OCI-LY3 (cell line): Measurements from ENCODE around the gene RERG.
"Not testable (repeated sequence)": the region's sequence is repeated elsewhere in the genome, so short reads cannot be mapped to it uniquely, and the experiment has no call there.

Experiments used
- H2AFZ ChIP-seq: fragments of 200-600, 300-600 bp; shearing (Covaris generic); 2 replicates; pipeline ENCODE4 v1.6.0; 2014; ENCODE audit warnings: antibody characterized with exemption, low read depth, low read length
- H3K27ac ChIP-seq: fragments of 200-600, 300-600 bp; sonication (generic); 2 replicates; pipeline ENCODE4 v1.5.1; 2014; ENCODE audit warnings: mild to moderate bottlenecking, low read length, moderate library complexity, mixed read lengths
- H3K27me3 ChIP-seq: fragments of 200-600, 300-600 bp; sonication (generic); 2 replicates; pipeline ENCODE4 v1.6.1; 2014; ENCODE audit warnings: low read depth, low read length, mixed read lengths
- H3K36me3 ChIP-seq: fragments of 200-600, 300-600 bp; sonication (generic); replicated peaks from 2 replicates; pipeline ENCODE3; 2014; ENCODE audit warnings: low read depth, low read length, mixed read lengths
- H3K4me1 ChIP-seq: fragments of 300-600, 200-600 bp; sonication (generic); 2 replicates; pipeline ENCODE4 v1.6.1; 2014; ENCODE audit warnings: low read length, mixed read lengths
- H3K4me2 ChIP-seq: fragments of 200-600, 300-600 bp; sonication (generic); 2 replicates; pipeline ENCODE4 v1.6.1; 2014; ENCODE audit warnings: low read length, mixed read lengths
- H3K4me3 ChIP-seq: fragments of 300-600, 200-600 bp; sonication (generic); 2 replicates; pipeline ENCODE4 v1.5.1; 2014; ENCODE audit warnings: antibody characterized with exemption, mild to moderate bottlenecking, low read length, moderate library complexity
- H3K79me2 ChIP-seq: fragments of 300-600, 200-600 bp; shearing (Covaris generic); 2 replicates; pipeline ENCODE4 v1.6.1; 2014; ENCODE audit warnings: mild to moderate bottlenecking, low read length, mixed read lengths
- H3K9ac ChIP-seq: fragments of 300-600, 200-600 bp; shearing (Covaris generic); 2 replicates; pipeline ENCODE4 v1.6.0; 2014; ENCODE audit warnings: mild to moderate bottlenecking, low read length, moderate library complexity
- H3K9me3 ChIP-seq: fragments of 200-600, 300-600 bp; shearing (Covaris generic); 2 replicates; pipeline ENCODE4 v1.6.1; 2014; ENCODE audit warnings: low read length, mixed read lengths; ENCODE audit not compliant: insufficient read depth
- H4K20me1 ChIP-seq: fragments of 200-600, 300-600 bp; sonication (generic); 2 replicates; pipeline ENCODE4 v1.6.1; 2016; ENCODE audit warnings: low read length, mixed read lengths; ENCODE audit not compliant: insufficient read depth
- EZH2phosphoT487 ChIP-seq: fragments of 200-600 bp; shearing (Covaris generic); IDR thresholded peaks from 2 replicates; pipeline ENCODE4 v1.6.1; 2018; ENCODE audit warnings: antibody characterized with exemption, mixed run types, low read depth
- TF ChIP-seq, protein P1 (sequence below): fragments of 200-600, 300-600 bp; sonication (generic); IDR thresholded peaks from 2 replicates; pipeline ENCODE4 v1.5.1; 2014; ENCODE audit warnings: antibody characterized with exemption, low read length, low read depth

The RERG gene

DNA sequence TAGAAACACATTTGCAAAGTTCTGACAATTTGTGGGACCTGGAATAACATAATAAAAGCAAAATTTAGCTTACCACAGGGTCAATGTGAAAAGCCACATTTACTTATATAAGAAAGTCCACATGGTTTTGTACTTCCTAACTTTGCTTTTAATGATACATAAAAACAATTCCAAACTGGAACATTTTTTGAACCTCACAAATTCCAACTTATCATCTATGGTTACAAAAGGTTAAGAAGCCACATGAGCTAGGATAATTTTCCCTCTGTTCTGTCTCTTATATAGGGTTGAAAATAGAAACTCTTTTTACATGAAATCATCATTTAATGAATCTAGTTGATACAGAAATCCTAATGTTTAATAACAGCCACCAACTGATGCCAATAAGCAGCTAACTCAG is 8.9 kb upstream of the RERG start:
- no peak overlapping the region for H3K27ac ChIP-seq
- no peak overlapping the region for H2AFZ ChIP-seq
- H3K27me3 ChIP-seq, result peaks cover 14% of the 10 kb centered on the region
- no peaks in the 10 kb centered on the region for H3K36me3 ChIP-seq
- H4K20me1 ChIP-seq, result no peaks in the 10 kb centered on the region
- H3K9ac ChIP-seq, result no peak overlapping the region
- no peaks in the 10 kb centered on the region for H3K79me2 ChIP-seq
- no peak for TF ChIP-seq EZH2phosphoT487
- TF ChIP-seq, protein P1, sequence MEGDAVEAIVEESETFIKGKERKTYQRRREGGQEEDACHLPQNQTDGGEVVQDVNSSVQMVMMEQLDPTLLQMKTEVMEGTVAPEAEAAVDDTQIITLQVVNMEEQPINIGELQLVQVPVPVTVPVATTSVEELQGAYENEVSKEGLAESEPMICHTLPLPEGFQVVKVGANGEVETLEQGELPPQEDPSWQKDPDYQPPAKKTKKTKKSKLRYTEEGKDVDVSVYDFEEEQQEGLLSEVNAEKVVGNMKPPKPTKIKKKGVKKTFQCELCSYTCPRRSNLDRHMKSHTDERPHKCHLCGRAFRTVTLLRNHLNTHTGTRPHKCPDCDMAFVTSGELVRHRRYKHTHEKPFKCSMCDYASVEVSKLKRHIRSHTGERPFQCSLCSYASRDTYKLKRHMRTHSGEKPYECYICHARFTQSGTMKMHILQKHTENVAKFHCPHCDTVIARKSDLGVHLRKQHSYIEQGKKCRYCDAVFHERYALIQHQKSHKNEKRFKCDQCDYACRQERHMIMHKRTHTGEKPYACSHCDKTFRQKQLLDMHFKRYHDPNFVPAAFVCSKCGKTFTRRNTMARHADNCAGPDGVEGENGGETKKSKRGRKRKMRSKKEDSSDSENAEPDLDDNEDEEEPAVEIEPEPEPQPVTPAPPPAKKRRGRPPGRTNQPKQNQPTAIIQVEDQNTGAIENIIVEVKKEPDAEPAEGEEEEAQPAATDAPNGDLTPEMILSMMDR, result no peak
- H3K4me3 ChIP-seq, result no peak overlapping the region
- no peak overlapping the region for H3K4me2 ChIP-seq
- H3K9me3 ChIP-seq, result no peaks in the 10 kb centered on the region
- no peaks in the 10 kb centered on the region for H3K4me1 ChIP-seq

DNA sequence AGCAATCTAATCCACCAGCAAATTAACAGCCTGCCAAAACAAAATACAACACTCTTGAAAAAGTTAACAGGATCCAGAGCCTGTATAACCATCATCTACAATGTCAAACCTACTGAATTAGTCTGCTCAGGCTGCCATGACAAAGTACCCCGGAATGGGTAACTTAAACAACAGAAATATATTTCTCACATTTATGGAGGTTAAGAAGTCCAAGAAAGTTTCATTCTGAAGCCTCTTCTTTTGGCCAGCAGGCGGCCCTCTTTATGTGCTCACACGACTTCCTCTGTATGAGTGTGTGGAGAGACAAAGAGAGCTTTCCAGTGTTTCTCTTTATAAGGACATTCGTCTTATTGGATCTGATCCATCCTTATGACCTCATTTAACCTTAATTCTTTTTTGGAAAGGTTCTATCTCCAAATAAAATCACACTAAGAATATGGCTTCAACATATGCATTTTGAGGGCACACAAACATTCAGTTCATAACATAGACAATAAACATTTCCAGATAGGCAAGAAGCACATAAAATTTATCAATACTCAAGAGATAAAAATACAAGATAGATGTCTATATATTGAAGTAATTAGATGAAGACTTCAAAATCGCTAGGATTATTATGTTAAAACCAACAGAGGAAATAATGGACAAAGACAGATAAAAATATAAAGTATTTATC is 5.9 kb upstream of the RERG start:
- Histone ChIP-seq H3K4me3 (no peak overlapping the region), H3K9ac (no peak overlapping the region), H4K20me1 (no peaks in the 10 kb centered on the region), H3K27ac (no peak overlapping the region), H3K4me1 (no peaks in the 10 kb centered on the region), H3K36me3 (no peaks in the 10 kb centered on the region), H3K27me3 (peaks cover 14% of the 10 kb centered on the region), H3K9me3 (no peaks in the 10 kb centered on the region), H2AFZ (0 out of 2 replicates have a peak overlapping the region, but pooled peaks have one; percentile 57), H3K79me2 (no peaks in the 10 kb centered on the region), H3K4me2 (no peak overlapping the region)
- no peak for TF ChIP-seq EZH2phosphoT487
- TF ChIP-seq, protein P1, result peak; percentile 78

DNA sequence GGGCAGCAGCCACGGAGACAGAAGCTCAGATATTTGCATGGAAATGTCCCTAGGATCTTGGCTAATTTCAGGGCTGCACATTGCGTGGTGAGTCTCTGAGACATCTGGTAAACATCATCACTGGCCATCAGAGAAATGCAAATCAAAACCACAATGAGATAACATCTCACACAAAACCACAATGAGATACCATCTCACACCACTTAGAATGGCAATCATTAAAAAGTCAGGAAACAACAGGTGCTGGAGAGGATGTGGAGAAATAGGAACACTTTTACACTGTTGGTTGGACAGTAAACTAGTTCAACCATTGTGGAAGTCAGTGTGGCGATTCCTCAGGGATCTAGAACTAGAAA is 4.6 kb upstream of the RERG start:
- not testable (repeated sequence) for H3K27me3 ChIP-seq, H3K36me3 ChIP-seq, H3K4me2 ChIP-seq

GRCh38 chr12:15225136-15225862 is 4.1 kb upstream of the RERG start:
- H3K27ac ChIP-seq, result no peak overlapping the region
- H3K9ac ChIP-seq, result no peak overlapping the region
- no peak overlapping the region for H2AFZ ChIP-seq
- H3K4me3 ChIP-seq, result no peak overlapping the region
- H3K27me3 ChIP-seq, result peaks cover 7% of the 10 kb centered on the region
- no peak overlapping the region for H3K4me2 ChIP-seq
- no peaks in the 10 kb centered on the region for H4K20me1 ChIP-seq
- TF ChIP-seq, protein P1, result no peak
- no peak for TF ChIP-seq EZH2phosphoT487
- no peaks in the 10 kb centered on the region for H3K36me3 ChIP-seq
- H3K79me2 ChIP-seq, result no peaks in the 10 kb centered on the region
- no peaks in the 10 kb centered on the region for H3K9me3 ChIP-seq
- H3K4me1 ChIP-seq, result peaks cover 6% of the 10 kb centered on the region; the same call in 1 of the 2 replicates

More for the DNA sequence above, 4.6 kb upstream of the RERG start:
- not testable (repeated sequence) for H4K20me1 ChIP-seq, H3K79me2 ChIP-seq, H3K9me3 ChIP-seq, H2AFZ ChIP-seq, H3K4me1 ChIP-seq, H3K4me3 ChIP-seq, H3K9ac ChIP-seq, H3K27ac ChIP-seq
